Measurements from ENCODE around the gene KRCC1. TPM values are rescaled to one million over a fixed set of nuclear protein-coding genes. Genes with fewer than 3 reads are reported as not detected.

Gene KRCC1
- polyA plus RNA-seq, 2 of the 4 experiments (the other 2 are of a cell fraction) = 16.2 to 49.0 TPM

DNA sequence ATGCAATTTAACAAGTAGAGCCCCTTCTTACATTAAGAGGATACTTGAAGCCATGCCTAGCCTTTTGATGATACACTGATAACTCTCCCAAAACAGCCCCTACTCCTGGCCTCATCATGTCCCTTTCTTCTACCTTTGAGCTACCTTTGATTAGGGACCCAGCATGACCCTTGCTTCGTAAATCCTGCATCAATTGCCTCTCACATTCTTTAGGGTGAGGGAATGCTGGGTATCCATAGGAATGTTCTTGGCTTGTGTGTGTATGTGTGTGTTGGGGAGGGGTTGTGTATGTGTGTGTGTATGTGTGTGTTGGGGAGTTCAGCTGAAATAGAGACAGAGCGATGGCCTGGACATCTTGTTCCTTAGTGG, 5.3 kb upstream of the KRCC1 start:
- ChIA-PET POLR2A (interaction anchor here (0.7 to 1.8 kb wide), 3 partner anchors 23 to 99 kb away, joined by 3 to 7 read pairs (median 3); partner anchors contain the start of gene RNU2-63P), CTCF (interaction anchor here (0.6 to 5.0 kb wide), 59 partner anchors 9 to 611 kb away, joined by 3 to 181 read pairs (median 5); partner anchors contain the start of gene RNU2-63P)
- no peak for FAIRE-seq
- H3K27ac ChIP-seq = no peak overlapping the region
- peaks cover 10% of the 10 kb centered on the region for H3K4me1 ChIP-seq
- ATAC-seq = peak in 1 of 2 experiments; percentile 13; a peak in 2 of 6 replicates
- no peak for DNase-seq (ENCODE audit: low read depth in 1 of 2, low spot score in 1 of 2)
- H3K4me3 ChIP-seq = no peak overlapping the region
- 39% methylated on average over 2 of the region's 2 CpGs for WGBS (ENCODE audit: missing lambda C conversion rate)
- no peak for TF ChIP-seq RAD21 (conservative IDR thresholded peaks at IDR 0.05 in 1 of 2, IDR thresholded peaks at IDR 0.05 in 1 of 2)
- TF ChIP-seq, protein P1, sequence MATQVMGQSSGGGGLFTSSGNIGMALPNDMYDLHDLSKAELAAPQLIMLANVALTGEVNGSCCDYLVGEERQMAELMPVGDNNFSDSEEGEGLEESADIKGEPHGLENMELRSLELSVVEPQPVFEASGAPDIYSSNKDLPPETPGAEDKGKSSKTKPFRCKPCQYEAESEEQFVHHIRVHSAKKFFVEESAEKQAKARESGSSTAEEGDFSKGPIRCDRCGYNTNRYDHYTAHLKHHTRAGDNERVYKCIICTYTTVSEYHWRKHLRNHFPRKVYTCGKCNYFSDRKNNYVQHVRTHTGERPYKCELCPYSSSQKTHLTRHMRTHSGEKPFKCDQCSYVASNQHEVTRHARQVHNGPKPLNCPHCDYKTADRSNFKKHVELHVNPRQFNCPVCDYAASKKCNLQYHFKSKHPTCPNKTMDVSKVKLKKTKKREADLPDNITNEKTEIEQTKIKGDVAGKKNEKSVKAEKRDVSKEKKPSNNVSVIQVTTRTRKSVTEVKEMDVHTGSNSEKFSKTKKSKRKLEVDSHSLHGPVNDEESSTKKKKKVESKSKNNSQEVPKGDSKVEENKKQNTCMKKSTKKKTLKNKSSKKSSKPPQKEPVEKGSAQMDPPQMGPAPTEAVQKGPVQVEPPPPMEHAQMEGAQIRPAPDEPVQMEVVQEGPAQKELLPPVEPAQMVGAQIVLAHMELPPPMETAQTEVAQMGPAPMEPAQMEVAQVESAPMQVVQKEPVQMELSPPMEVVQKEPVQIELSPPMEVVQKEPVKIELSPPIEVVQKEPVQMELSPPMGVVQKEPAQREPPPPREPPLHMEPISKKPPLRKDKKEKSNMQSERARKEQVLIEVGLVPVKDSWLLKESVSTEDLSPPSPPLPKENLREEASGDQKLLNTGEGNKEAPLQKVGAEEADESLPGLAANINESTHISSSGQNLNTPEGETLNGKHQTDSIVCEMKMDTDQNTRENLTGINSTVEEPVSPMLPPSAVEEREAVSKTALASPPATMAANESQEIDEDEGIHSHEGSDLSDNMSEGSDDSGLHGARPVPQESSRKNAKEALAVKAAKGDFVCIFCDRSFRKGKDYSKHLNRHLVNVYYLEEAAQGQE (IDR thresholded peaks at IDR 0.05) = no peak
- TF ChIP-seq, protein P2, sequence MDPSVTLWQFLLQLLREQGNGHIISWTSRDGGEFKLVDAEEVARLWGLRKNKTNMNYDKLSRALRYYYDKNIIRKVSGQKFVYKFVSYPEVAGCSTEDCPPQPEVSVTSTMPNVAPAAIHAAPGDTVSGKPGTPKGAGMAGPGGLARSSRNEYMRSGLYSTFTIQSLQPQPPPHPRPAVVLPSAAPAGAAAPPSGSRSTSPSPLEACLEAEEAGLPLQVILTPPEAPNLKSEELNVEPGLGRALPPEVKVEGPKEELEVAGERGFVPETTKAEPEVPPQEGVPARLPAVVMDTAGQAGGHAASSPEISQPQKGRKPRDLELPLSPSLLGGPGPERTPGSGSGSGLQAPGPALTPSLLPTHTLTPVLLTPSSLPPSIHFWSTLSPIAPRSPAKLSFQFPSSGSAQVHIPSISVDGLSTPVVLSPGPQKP (IDR thresholded peaks at IDR 0.05; ENCODE audit: low read depth, low read length) = no peak
- TF ChIP-seq, protein P3, sequence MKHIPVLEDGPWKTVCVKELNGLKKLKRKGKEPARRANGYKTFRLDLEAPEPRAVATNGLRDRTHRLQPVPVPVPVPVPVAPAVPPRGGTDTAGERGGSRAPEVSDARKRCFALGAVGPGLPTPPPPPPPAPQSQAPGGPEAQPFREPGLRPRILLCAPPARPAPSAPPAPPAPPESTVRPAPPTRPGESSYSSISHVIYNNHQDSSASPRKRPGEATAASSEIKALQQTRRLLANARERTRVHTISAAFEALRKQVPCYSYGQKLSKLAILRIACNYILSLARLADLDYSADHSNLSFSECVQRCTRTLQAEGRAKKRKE (CRISPR knock-in tag; IDR thresholded peaks at IDR 0.05; ENCODE audit: low read depth) = no peak
- TF ChIP-seq ZSCAN20 (CRISPR knock-in tag; IDR thresholded peaks at IDR 0.05) = no peak
- no peak for TF ChIP-seq FOSL2 (IDR thresholded peaks at IDR 0.05)
- TF ChIP-seq FOSL2 (CRISPR knock-in tag; IDR thresholded peaks at IDR 0.05) = no peak
- H3K9me3 ChIP-seq = no peaks in the 10 kb centered on the region
- no peak overlapping the region for H3K4me2 ChIP-seq

GRCh38 chr2:88059979-88060906, 4.7 kb upstream of the KRCC1 start:
- CTCF ChIA-PET = interaction anchor here (0.6 to 5.0 kb wide), 62 partner anchors 8 to 612 kb away, joined by 3 to 181 read pairs (median 5); partner anchors contain the start of gene RNU2-63P
- Histone ChIP-seq H3K4me3 (no peak overlapping the region), H3K9me3 (no peaks in the 10 kb centered on the region), H3K4me1 (peaks cover 10% of the 10 kb centered on the region), H3K4me2 (no peak overlapping the region), H3K27ac (no peak overlapping the region)
- FAIRE-seq = no peak
- POLR2A ChIA-PET = interaction anchor here (0.7 to 1.8 kb wide), 3 partner anchors 22 to 100 kb away, joined by 3 to 7 read pairs (median 3); partner anchors contain the start of gene RNU2-63P
- DNase-seq (ENCODE audit: low read depth in 1 of 2, low spot score in 1 of 2) = peak; percentile 55 to 70
- TF ChIP-seq RAD21 (conservative IDR thresholded peaks at IDR 0.05 in 1 of 2, IDR thresholded peaks at IDR 0.05 in 1 of 2) (peak; percentile 79 to 89), ZC3H11A (IDR thresholded peaks at IDR 0.05) (no peak), CEBPB (IDR thresholded peaks at IDR 0.05) (peak in 1 of 2 experiments; percentile 9; a peak in 1 of 4 replicates), SMC3 (IDR thresholded peaks at IDR 0.05) (peak; percentile 79), ZFP36 (IDR thresholded peaks at IDR 0.05; ENCODE audit: borderline replicate concordance, partially characterized antibody) (no peak), CTCF (IDR thresholded peaks at IDR 0.05) (peak; percentile 90), E2F6 (IDR thresholded peaks at IDR 0.05; ENCODE audit: borderline replicate concordance, low read depth) (no peak), CBX8 (IDR thresholded peaks at IDR 0.05) (no peak)
- TF ChIP-seq, protein P1 (IDR thresholded peaks at IDR 0.05) = no peak
- peak; percentile 55 to 59; a peak in 5 of 6 replicates for ATAC-seq
- 36% methylated on average over 5 of the region's 5 CpGs for WGBS (ENCODE audit: missing lambda C conversion rate)

Measured in A549 (cell line).